Measurements from ENCODE around the gene TRIM54.
A peak's percentile ranks its signal among the peaks of the same experiment; 100 is the strongest.
"Not testable (repeated sequence)": the region's sequence is repeated elsewhere in the genome, so short reads cannot be mapped to it uniquely, and the experiment has no call there.

The TRIM54 gene

GRCh38 chr2:27284996-27285395 is 2.8 kb downstream of the TRIM54 start:
- no peak for DNase-seq (ENCODE audit: low spot score)

GRCh38 chr2:27285481-27285880 is 3.3 kb downstream of the TRIM54 start:
- DNase-seq (ENCODE audit: low spot score) = no peak

GRCh38 chr2:27288610-27289009 is 6.4 kb downstream of the TRIM54 start:
- DNase-seq (ENCODE audit: low spot score) = peak; percentile 64

- DNase-seq (ENCODE audit: low spot score) = no peak
These were observed 8.3 kb downstream of the TRIM54 start for GRCh38 chr2:27290549-27290948.

GRCh38 chr2:27291865-27292264 is 9.6 kb downstream of the TRIM54 start:
- DNase-seq (ENCODE audit: low spot score) = no peak

GRCh38 chr2:27294928-27295327 is 12.7 kb downstream of the TRIM54 start:
- no peak for DNase-seq (ENCODE audit: low spot score)

GRCh38 chr2:27296481-27296880 is 14.3 kb downstream of the TRIM54 start:
- no peak for DNase-seq (ENCODE audit: low spot score)

- no peak for DNase-seq (ENCODE audit: low spot score)
These were observed 15.0 kb downstream of the TRIM54 start for GRCh38 chr2:27297195-27297594.

GRCh38 chr2:27298391-27299080 is 16.3 kb downstream of the TRIM54 start:
- no peak for DNase-seq (ENCODE audit: low spot score)

- DNase-seq (ENCODE audit: low spot score) = not testable (repeated sequence)
These were observed 18.4 kb downstream of the TRIM54 start for GRCh38 chr2:27300606-27301005.

GRCh38 chr2:27303093-27304025 is 21.1 kb downstream of the TRIM54 start:
- peak; percentile 57 for DNase-seq (ENCODE audit: low spot score)

GRCh38 chr2:27304488-27305240 is 22.4 kb downstream of the TRIM54 start:
- no peak for DNase-seq (ENCODE audit: low spot score)

- no peak for DNase-seq (ENCODE audit: low spot score)
These were observed 23.3 kb downstream of the TRIM54 start for GRCh38 chr2:27305516-27305915.

- no peak for DNase-seq (ENCODE audit: low spot score)
These were observed 23.9 kb downstream of the TRIM54 start for GRCh38 chr2:27306136-27306535.

- no peak for DNase-seq (ENCODE audit: low spot score)
These were observed 24.5 kb downstream of the TRIM54 start for GRCh38 chr2:27306573-27307286.

- DNase-seq (ENCODE audit: low spot score) = no peak
These were observed 25.0 kb downstream of the TRIM54 start for GRCh38 chr2:27307287-27307544.

GRCh38 chr2:27307545-27308358 is 25.5 kb downstream of the TRIM54 start:
- DNase-seq (ENCODE audit: low spot score) = no peak

- DNase-seq (ENCODE audit: low spot score) = peak; percentile 33
These were observed 26.2 kb downstream of the TRIM54 start, which contains the start of gene UCN for GRCh38 chr2:27308359-27308881. Gene UCN, minus strand, starts transcription at chr2:27308445. Its CDS starts 550 bp downstream, at chr2:27307895.

GRCh38 chr2:27309651-27310050 is 27.4 kb downstream of the TRIM54 start:
- DNase-seq (ENCODE audit: low spot score) = no peak

GRCh38 chr2:27312152-27312551 is 29.9 kb downstream of the TRIM54 start:
- DNase-seq (ENCODE audit: low spot score) = no peak

Measured in kidney capillary endothelial cell (primary cell).